NCI-H1417 treated with DMSO at 0.1 percent for 48 hours (cell line): ENCODE results near the gene N4BP2L2.

Source experiments
- DNase-seq: peaks from one replicate; lab custom pipeline; 2025; lab: John Stamatoyannopoulos, UW

N4BP2L2 gene

DNA sequence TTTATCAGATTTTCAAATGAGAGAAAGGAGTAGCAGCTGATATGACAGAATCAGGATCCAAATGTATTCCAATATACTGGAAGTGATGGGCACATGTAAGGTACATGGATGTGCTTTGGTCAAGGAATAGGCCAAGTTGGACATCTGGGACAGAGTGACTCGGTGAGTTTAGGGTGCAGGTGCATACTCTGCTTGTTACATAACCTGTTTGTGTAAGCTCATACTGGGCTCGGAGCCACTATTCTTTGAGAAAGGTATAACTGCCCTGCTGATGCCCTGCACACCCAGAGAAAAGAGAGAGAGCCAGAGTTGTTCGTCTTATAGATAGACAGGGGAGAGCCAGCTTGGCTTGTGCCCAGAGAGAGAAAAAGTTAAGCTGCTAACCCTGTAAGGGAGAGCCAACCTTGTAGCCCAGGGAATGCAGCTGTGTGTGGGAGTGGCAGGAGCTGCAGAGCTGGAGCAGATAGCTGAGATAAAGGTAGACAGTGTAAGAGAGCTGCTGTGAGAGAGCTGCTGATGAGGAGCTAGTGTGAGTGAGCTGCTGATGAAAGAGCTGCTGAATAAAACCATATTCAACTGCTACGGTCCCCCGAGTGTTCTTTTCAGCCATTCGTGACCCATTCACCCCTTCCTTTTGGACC is 70.0 kb downstream of the N4BP2L2 start:
- DNase-seq: no peak

DNA sequence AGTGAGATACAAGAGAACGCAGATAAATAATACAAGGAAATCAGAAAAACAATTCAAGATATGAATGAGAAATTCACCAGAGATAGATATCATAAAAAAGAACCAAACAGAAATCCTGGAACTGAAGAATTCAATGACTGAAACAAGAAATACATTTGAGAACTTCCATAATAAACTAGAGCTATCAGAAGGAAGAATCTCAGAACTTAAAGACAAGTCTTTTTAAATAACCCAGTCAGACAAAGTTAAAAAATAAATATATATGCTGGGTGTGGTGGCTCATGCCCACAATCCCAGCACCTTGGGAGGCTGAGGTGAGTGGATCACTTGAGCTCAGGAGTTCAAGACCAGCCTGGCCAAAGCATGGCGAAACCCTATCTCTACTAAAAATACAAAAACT is 82.0 kb downstream of the N4BP2L2 start:
- no peak for DNase-seq

DNA sequence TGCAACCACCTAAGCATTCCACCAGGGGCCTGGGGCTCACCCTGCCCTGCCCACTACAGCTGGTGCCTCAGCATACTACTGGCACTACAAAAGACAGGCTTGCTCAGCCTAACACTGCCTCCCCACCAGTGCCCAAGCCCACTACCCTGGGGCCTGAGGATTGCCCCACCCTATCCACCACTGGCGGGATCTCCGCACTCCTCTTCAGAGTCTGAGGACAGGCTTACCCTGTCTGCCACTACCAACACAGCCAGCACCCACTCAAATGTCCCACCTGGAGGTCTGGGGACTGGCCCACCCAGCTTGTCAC is 83.0 kb downstream of the N4BP2L2 start:
- DNase-seq: no peak

DNA sequence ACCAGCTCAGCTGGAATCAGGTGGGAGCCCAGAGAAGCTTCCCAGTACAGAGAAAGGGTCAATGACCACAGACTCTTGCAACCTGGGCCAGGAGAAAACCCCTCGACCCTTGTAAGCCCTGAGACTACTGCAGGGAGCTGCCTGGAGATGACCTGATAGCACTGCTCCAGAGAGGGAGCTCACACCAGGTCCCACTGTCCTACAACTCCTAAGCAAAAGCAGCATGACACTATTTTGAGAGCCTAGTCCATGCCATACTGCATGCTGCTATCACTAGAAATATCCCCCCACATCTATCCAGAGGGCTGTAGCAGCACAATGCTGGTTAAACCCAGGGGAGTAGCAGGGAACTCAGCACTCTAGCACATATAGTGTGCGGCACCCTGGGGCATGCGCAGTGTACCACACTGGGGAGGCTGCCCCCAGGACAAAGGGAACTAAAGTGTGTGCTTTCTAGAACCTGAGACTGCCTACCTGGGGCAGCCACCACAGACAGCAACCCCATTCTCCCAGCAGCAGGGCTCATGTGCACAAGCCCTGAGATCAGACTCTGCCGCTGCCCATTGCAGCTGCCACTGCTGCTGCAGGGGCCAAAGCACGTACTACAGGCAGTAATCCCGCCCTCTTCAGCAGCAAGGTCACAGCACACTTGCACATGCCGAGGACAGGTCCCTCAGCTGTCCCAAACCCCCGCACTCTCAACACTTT is 83.6 kb downstream of the N4BP2L2 start:
- DNase-seq: no peak

DNA sequence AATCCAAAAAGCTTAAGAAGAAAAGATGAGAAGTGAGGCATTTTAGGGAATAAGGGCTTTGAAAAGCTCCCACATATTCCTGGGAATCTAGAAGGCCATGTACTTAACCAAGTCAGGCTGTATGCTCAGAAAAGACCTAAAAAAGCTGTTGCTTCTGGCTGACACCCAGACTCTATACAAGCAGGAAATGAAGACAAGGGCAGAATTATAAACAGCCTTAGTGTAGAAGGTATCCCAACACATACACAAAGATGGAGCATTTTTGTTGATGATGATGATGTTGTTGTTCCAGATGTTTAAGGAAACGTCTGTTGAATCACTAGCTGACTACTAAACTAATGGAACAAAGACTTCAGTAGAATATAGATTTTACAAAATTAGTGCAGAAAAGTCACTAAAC is 84.6 kb downstream of the N4BP2L2 start:
- DNase-seq: no peak

DNA sequence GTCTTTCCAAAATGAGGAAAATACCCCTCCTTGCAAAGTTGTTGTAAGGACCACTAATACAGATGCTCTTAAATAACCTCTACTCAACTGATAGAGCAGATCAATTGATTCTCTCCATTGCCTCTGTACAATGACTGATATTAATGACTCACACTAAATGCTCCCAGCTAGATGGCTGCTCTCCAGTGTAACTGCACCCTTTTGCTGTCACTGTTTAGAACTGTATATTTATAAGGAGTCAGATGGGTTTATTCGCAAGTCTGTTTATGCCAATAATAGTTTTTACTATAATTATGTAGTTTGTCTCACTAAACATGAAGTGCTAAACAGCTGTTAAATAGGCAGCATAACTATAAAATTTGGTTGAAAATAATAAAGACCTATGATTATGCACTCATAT is 89.6 kb downstream of the N4BP2L2 start:
- no peak for DNase-seq

DNA sequence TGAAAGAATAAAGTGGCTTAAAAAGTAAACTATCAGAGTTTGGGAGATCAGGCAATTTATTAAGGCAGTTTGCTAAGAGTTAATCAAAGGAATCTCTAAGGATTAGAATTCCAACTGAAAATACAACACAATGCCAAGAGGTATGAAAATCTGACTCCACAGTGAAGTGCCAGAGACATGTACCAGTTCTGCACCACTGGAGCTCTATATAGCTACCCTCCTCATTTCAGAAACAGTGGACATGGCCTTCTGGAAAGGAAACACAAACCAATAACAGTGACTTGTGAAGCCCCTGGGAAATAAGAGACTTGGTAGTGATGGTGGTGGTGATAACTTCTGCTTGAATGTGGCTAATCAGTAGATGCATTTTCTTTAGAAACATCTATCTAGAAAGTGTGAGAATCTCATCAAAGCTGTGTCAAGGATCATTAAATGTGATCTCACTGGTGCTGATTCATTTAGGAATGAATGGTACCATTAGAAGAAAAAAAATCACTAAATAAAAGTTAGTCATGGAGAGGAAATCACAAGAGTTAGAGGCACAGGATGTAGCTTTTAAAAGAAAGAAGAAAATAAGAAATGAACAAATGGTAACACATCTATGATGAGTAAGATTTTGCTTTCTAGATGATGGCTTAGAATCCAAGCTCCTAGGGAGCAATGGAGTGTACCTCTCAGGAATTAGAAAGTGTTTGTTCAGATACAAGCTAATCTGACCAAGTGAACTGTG is 90.5 kb downstream of the N4BP2L2 start:
- DNase-seq: no peak

DNA sequence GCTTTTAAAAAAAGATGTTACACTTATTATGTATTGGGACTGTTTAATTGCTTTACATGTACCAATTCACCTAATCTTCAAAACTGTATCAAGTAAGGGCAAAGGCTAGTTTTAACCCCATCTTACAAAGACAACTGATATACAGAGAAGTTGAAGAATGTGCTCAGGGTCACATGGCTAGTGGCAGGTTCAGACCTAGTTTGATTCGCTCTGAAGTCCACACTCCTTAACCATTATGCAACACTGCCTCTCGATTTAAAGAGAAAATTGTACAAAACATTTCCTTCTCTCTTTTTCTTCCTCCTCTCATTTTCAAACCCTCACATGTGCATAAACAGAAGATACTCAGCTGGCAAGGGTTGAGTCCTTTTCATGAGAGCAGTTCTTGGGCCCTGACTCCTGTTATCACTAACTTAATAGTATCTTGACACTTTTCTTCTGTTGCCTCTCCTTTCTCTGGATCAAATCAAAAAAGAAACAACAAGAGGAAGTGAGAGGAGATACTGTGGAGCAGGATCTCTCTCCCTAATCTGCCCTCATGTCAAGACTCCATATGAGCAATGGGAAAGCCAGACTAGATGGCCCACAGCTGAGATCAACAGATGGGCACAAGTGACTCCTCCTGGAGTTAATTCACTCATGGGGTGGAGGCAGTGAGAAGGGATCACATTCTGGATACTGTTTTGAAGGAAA is 91.7 kb downstream of the N4BP2L2 start:
- no peak for DNase-seq

DNA sequence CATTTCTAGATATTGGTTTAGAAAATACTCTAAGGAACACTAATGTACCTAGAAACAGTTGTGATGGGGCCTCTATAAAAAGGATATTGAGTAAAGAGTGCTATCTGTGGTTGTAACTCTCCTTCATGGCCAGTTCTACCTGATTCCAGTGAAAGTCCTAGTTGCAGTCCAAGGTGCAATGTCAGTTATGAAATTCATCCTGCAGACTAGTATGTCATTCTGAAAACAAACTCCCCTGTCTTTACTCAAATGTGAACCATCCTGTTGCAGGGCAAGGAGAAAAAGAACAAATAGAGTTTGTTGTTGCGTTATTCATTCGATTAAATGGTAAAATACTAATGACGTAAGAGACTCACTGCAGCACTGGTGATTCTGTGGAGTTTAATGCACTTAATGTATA is 92.4 kb downstream of the N4BP2L2 start:
- DNase-seq: no peak

DNA sequence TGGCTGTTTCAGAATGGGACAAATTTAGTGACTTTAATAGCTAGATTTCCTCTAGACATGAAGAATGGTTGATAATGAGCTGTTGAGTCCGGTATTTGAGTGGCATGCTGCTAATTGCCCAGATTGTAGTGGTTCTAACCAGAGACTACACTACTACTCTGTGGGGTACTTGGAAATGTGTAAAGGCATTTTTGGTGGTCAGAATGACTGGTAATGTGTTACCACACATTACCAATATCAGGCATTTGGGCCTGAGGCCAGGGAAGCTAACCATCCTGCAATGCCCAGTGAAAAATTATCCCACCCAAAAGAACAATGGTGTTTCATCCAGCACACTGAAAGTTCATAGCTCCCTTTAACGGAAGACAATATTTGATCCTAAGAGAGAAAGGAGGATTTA is 93.1 kb downstream of the N4BP2L2 start:
- no peak for DNase-seq

DNA sequence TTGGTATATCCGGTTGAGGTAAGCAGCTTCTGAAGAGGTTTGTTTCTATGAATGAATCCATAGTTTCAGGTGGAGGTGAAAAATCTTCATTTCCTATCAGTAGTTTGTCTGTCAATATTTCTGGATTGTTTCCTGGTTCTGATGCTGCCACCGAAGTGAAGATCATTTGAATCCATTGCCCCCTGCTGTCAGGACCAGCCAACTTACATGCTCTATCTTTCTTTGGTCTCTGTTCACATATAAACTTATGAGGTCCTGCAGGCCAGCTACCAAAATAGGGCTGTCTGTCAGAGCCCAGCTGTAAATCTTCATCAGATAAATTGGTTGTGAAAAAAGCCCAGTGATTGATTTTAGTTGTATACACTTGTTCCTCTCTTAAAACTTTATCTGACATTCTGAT is 95.5 kb downstream of the N4BP2L2 start:
- DNase-seq: no peak

DNA sequence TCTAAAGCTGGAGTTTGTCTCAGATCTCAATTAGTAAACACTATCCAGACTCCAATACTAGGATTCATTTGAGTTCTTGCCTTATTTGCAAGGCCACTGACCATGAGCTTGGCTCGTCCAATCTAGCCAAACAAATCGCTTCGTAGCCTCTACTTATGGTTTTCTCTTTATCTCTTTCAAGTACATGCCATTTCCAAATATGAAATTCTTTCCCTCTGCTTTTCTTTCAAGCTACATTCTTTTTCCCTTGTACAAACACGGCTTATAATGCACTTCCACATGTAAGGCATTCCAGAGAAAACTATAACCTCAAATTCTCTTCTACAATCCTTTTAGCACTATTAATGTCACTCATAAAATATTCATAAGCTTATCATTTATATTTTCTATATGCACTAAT is 99.7 kb downstream of the N4BP2L2 start:
- DNase-seq: no peak

DNA sequence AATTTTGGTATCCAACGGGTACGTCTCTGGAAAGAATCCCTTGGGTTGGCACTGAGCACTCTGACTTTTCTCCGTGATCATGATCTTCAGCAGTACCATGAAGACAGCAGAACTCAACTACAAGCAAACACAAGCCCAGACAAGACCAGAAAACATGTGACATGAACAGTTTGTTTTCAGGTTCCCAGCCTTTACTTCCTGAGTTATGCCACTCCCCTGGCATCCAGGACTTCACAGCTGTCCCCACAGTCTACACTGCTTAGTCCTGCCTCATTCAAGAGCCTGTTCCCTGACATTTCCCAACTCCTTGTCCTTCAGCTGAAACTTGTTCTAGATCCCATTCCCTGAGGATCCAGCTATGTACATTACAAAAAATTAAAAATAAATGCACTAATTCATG is 105.7 kb downstream of the N4BP2L2 start:
- no peak for DNase-seq

DNA sequence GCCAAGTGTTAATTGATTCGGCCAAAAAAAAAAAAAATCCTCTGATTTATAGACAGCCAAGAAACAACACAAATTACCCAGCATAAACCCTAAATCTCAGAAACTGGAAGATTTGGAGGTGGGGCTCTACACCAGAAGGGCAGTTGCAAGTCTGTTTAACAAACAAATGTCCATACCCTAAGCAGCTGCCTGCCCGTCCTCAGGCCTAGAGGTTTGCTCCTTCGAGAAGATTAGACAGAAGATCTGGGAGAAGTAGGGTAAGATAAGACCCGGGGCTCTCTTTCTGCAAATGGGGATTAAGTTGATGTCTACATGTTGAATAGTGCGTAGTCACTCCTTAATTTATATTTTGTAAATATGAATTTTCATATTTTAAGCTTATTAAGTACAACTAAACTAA is 107.2 kb downstream of the N4BP2L2 start:
- DNase-seq: no peak

DNA sequence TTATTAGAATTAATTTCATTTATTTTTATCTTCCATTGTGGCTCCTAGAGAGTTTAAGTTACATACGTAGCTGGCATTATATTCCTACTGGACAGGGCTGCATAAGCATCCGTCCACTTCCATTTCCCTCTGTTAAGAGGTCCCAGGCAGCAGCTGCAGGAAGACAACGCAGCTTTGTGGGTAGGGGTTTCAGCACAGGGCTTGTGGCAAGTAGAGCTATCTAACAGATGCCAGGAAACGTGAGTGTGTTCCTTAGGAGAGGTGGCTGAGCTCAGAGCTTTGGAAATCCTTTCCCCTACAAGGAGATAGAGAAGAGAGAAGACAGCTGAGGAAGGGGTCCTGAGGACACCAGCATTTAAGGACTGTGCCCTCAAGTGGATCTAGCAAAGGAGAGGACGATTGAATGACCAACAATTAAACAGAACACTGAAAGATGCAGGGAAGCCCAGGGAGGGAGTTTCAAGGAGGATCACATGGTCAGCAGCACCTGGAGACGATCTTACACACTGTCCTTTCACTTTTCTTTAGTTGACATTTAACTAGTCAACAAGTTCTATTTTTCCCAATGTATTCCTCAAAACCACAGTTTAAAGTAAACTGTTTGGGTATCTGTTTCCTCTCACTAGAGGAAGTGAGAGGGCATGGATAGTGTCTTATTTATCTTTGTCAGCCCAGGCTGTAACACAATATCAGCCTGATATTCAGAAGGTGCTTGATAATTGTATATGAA is 108.4 kb downstream of the N4BP2L2 start:
- DNase-seq: no peak

DNA sequence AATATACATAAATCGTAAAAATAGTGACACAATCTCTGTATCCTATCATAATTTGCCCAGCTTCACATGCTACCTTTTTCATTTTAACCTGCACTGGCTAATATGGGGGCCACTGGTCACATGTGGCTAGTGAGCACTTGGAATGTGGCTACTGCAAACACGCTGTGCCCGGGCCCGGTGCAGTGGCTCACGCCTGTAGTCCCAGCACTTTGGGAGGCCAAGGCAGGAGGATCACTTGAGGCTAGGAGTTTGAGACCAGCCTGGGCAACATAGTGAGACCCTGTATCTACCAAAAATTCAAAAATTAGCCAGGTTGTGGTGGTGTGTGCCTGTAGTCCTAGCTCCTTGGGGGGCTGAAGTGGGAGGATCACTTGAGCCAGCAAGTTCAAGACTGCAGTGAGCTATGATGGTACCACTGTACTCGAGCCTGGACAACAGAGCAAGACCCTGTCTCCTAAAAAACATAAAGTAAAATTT is 109.1 kb downstream of the N4BP2L2 start:
- DNase-seq: no peak

DNA sequence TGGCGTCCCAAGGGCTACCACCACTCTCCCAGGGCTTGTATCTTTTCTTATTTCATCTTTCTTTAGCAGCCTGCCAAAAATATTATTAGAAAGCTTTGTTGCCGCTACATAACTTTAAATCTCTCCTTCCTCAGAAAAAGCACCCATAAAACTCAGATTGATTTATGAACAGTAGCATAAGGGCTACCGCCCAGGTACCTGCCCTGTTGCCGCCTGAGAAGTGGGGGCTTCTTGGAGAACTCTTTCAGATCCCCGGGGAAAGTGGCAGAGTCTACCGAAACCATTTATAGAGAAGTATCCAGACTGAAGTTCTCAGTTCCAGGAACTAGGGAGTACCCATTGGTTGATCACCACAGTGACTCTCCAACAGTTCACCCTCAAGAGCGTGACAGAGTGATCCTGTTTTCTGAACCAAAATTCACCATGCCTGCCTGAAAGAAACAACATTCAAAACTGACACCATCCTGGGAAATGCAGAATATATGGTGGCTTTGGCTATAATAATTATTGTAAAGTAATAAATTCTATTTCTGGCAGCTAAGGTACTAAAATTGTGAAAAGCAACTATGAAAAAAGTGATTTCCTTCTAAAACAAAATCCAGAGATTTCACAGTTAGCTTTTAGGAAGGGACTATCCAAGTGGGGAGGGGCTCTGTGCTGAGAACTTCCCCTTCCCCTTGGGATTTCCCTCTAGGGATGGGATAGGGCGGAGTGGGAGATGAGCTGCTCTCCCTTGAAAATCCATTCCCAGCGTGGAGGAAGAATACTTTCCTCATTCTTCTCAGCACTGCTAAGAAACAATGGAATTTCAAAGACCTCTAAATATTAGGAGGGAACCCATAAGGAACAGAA is 109.8 kb downstream of the N4BP2L2 start:
- DNase-seq: no peak

DNA sequence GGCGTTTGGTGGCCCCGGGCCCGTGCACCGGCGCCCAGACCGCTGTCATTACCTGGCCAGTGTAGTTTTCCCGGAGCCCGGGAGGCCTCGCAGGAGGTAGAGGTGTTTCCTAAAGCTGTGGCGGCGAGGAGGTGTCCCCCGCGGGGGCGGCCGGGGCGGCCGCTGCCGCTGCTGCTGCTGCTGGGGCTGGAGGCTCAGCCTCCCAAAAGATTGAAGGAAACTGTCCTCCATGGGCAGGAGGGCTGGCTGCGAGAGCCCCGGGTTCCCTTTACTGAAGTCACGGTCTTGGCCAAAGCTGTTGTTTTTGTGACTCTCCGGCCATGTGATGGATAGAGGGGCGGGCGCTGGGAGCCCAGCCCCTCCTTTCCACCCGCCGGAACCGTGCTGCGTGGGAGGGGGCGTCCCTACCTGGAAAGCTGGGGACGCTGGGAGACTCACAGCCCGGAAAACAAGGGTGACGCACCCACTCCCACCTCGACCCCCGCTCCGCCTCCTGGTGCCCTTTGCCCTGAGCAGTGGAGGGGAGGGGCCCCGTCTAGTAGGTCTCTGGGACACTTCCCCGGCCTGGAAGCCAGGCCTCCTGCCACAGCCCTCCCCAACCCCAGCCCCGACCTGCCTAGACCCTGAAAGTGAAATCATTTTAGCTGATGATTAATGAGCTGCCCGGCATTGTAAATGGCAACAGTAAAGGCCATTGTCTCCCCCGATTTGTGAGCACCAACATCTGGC is 110.6 kb downstream of the N4BP2L2 start, which contains the start of gene N4BP2L1:
N4BP2L1 (minus strand) TSS at position 279 of the 729 bp plus-strand sequence; CDS start at position 231, 48 bp downstream.
- DNase-seq: no peak

DNA sequence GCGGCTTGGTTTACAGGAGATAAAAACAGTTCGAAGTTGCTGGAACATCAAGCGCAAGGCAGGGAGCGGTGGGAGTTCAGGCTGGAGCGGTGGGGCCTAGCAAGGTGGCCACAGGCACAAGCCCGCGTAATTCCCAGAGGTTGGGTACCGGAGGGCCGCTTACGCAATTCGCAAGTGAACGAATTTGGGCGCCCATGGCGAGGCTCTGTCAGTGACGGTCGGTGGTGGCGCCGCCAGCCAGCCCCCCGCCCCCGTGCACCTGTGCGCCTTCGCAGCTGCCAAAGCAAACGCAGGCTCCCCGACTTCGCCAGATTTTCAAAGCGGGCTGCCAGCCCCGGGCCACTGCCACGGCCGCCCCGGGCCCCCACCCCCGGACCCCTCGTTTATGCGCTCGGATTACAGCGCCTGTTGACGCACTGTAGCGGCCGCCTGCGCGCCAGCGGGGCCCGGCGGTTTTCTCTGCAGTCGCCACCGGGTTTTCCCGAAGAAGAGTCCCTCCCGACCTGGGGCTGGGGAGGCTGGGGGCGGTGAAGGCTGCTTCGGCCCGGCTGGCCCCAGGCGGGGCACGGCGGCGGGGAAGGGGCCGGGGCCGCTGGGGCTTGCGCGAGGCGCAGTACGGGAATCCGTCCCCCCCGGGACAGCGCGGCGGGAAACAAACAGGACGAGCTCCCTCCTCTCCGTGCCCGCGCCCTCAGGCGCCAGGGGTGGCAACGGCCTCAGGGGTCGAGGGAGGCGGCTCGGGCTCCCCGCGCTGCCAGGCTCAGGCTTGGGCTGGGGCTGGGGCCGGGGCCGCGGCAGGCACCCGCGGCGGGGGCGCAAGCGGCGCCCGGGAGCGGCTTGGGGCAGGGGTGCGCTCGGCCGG is 111.4 kb downstream of the N4BP2L2 start:
- DNase-seq: no peak
